ENCODE data around the gene IFT27.
A peak's percentile ranks its signal among the peaks of the same experiment; 100 is the strongest.

The IFT27 gene

GRCh38 chr22:36775964-36776669 is at the start of gene IFT27:
Gene IFT27, minus strand, starts transcription at chr22:36776119. Its CDS starts 412 bp downstream, at chr22:36775707.
- peak; percentile 92 to 96 (median 94) for DNase-seq

GRCh38 chr22:36824655-36825054 is 48.7 kb upstream of the IFT27 start:
- DNase-seq = no peak

- no peak for DNase-seq
Observed at GRCh38 chr22:36823186-36823839, 47.4 kb upstream of the IFT27 start.

- no peak for DNase-seq
Observed at GRCh38 chr22:36822581-36822980, 46.7 kb upstream of the IFT27 start.

- DNase-seq = no peak
Observed at GRCh38 chr22:36819112-36819511, 43.2 kb upstream of the IFT27 start.

GRCh38 chr22:36818010-36818642 is 42.2 kb upstream of the IFT27 start:
- DNase-seq = no peak

- DNase-seq = no peak
Observed at GRCh38 chr22:36817525-36817848, 41.6 kb upstream of the IFT27 start.

- DNase-seq = no peak
Observed at GRCh38 chr22:36816636-36817524, 41.0 kb upstream of the IFT27 start, which contains the start of gene PVALB. Gene PVALB, minus strand, starts transcription at chr22:36817035. Its CDS starts 30 bp downstream, at chr22:36817005.

- no peak for DNase-seq
Observed at GRCh38 chr22:36816339-36816635, 40.4 kb upstream of the IFT27 start.

- no peak for DNase-seq
Observed at GRCh38 chr22:36815558-36816338, 39.8 kb upstream of the IFT27 start.

- DNase-seq = no peak
Observed at GRCh38 chr22:36814801-36815200, 38.9 kb upstream of the IFT27 start.

- no peak for DNase-seq
Observed at GRCh38 chr22:36811094-36811800, 35.3 kb upstream of the IFT27 start.

GRCh38 chr22:36809351-36809750 is 33.4 kb upstream of the IFT27 start:
- no peak for DNase-seq

- no peak for DNase-seq
Observed at GRCh38 chr22:36808721-36809344, 32.9 kb upstream of the IFT27 start.

- no peak for DNase-seq
Observed at GRCh38 chr22:36807627-36808026, 31.7 kb upstream of the IFT27 start.

GRCh38 chr22:36806835-36807234 is 30.9 kb upstream of the IFT27 start:
- no peak for DNase-seq

- DNase-seq = no peak
Observed at GRCh38 chr22:36803358-36803757, 27.4 kb upstream of the IFT27 start.

GRCh38 chr22:36798674-36799066 is 22.8 kb upstream of the IFT27 start:
- no peak for DNase-seq

GRCh38 chr22:36797911-36798673 is 22.2 kb upstream of the IFT27 start:
- no peak for DNase-seq

- no peak for DNase-seq
Observed at GRCh38 chr22:36797374-36797773, 21.5 kb upstream of the IFT27 start.

Data from activated naive CD4-positive, alpha-beta T cell (primary cell).